SK-N-SH treated with all-trans-retinoic acid at 6 μM for 48 hours (cell line): ENCODE results near the gene NLRP13.

Experiments used
- ATAC-seq: fragments of 200-7000 bp; cut with Tn5 transposase; 3 replicates; pipeline ENCODE4 v1.9.1; 2020; ENCODE audit warnings: mild to moderate bottlenecking, moderate library complexity
- ARNTL ChIP-seq: fragments of 450-650 bp; formaldehyde crosslinking; IDR thresholded peaks from 2 replicates; pipeline ENCODE4 v1.5.0; 2020; ENCODE audit warnings: low read depth, mild to moderate bottlenecking, moderate library complexity, borderline replicate concordance
- BACH2 ChIP-seq: fragments of 250-450 bp; sonication (Bioruptor Pico); IDR thresholded peaks from 2 replicates; pipeline ENCODE4 v1.9.0; 2021; ENCODE audit warnings: mild to moderate bottlenecking, borderline replicate concordance
- CSDC2 ChIP-seq: fragments of 250-450 bp; sonication (Bioruptor Pico); IDR thresholded peaks from 2 replicates; pipeline ENCODE4 v1.5.0; 2020; ENCODE audit warnings: mild to moderate bottlenecking, moderate library complexity
- ESRRG ChIP-seq: fragments of 250-450 bp; sonication (Bioruptor Pico); IDR thresholded peaks from 2 replicates; pipeline ENCODE4 v1.6.1; 2021; ENCODE audit warnings: mild to moderate bottlenecking
- GLIS3 ChIP-seq: fragments of 250-450 bp; sonication (Bioruptor Pico); IDR thresholded peaks from 2 replicates; pipeline ENCODE4 v1.5.0; 2020; ENCODE audit warnings: mild to moderate bottlenecking, moderate library complexity
- ISL1 ChIP-seq: fragments of 250-450 bp; sonication (Bioruptor Pico); IDR thresholded peaks from 2 replicates; pipeline ENCODE4 v2.1.2; 2022; ENCODE audit warnings: mild to moderate bottlenecking, moderate library complexity
- OSR1 ChIP-seq: fragments of 250-450 bp; sonication (Bioruptor Pico); IDR thresholded peaks from 2 replicates; pipeline ENCODE4 v1.8.0; 2022; ENCODE audit warnings: moderate library complexity, mild to moderate bottlenecking, inconsistent platforms
- PPARA ChIP-seq: fragments of 250-450 bp; sonication (Bioruptor Pico); IDR thresholded peaks from 2 replicates; pipeline ENCODE4 v1.5.0; 2020; ENCODE audit warnings: mild to moderate bottlenecking, borderline replicate concordance
- SNAI2 ChIP-seq: fragments of 250-450 bp; sonication (Bioruptor Pico); IDR thresholded peaks from 2 replicates; pipeline ENCODE4 v1.5.0; 2020; ENCODE audit warnings: mild to moderate bottlenecking, moderate library complexity
- TCF4 ChIP-seq: fragments of 250-450 bp; sonication (Bioruptor Pico); IDR thresholded peaks from 2 replicates; pipeline ENCODE4 v1.8.0; 2021; ENCODE audit warnings: mild to moderate bottlenecking, moderate library complexity, borderline replicate concordance
- TSHZ2 ChIP-seq: fragments of 250-450 bp; sonication (Bioruptor Pico); IDR thresholded peaks from 2 replicates; pipeline ENCODE4 v1.5.0; 2020; ENCODE audit warnings: mild to moderate bottlenecking, moderate library complexity
- ZC3H10 ChIP-seq: fragments of 250-450 bp; sonication (Bioruptor Pico); IDR thresholded peaks from 2 replicates; pipeline ENCODE4 v1.5.1; 2021; ENCODE audit warnings: mild to moderate bottlenecking, moderate library complexity
- ZFP3 ChIP-seq: fragments of 250-450 bp; sonication (Bioruptor Pico); IDR thresholded peaks from 2 replicates; pipeline ENCODE4 v1.5.0; 2020; ENCODE audit warnings: mild to moderate bottlenecking, moderate library complexity
- ZNF565 ChIP-seq: fragments of 450-650 bp; formaldehyde crosslinking; conservative IDR thresholded peaks from 2 replicates; pipeline ENCODE4 v1.5.0; 2020; ENCODE audit warnings: low read depth, mild to moderate bottlenecking, moderate library complexity
- ZNF70 ChIP-seq: fragments of 450-650 bp; formaldehyde crosslinking; IDR thresholded peaks from 2 replicates; pipeline ENCODE4 v1.5.0; 2020; ENCODE audit warnings: mild to moderate bottlenecking, moderate library complexity
- ZNF8 ChIP-seq: fragments of 450-650 bp; formaldehyde crosslinking; IDR thresholded peaks from 2 replicates; pipeline ENCODE4 v1.5.0; 2020; ENCODE audit warnings: mild to moderate bottlenecking, moderate library complexity
- TF ChIP-seq, protein P1 (sequence below): fragments of 250-450 bp; sonication (Bioruptor Pico); IDR thresholded peaks from 2 replicates; pipeline ENCODE4 v1.5.1; 2020; ENCODE audit warnings: low read depth, mild to moderate bottlenecking, moderate library complexity
- TF ChIP-seq, protein P2 (sequence below): fragments of 250-450 bp; sonication (Bioruptor Pico); IDR thresholded peaks from 2 replicates; pipeline ENCODE4 v1.8.0; 2021; ENCODE audit warnings: low read depth, mild to moderate bottlenecking, moderate library complexity, borderline replicate concordance
- TF ChIP-seq, protein P3 (sequence below): fragments of 250-450 bp; sonication (Bioruptor Pico); IDR thresholded peaks from 2 replicates; pipeline ENCODE4 v1.8.0; 2020; ENCODE audit warnings: mild to moderate bottlenecking, moderate library complexity, borderline replicate concordance

Gene NLRP13

GRCh38 chr19:55898911-55899310 is 33.2 kb downstream of the NLRP13 start:
- TF ChIP-seq ESRRG (CRISPR knock-in tag), result no peak
- no peak for TF ChIP-seq ZNF70 (CRISPR knock-in tag)
- ATAC-seq, result no peak

GRCh38 chr19:55882626-55883025 is 49.5 kb downstream of the NLRP13 start:
- no peak for ATAC-seq
- TF ChIP-seq ZNF565 (CRISPR knock-in tag), result no peak
- no peak for TF ChIP-seq TCF4 (CRISPR knock-in tag)
- TF ChIP-seq ZNF8 (CRISPR knock-in tag), result no peak
- TF ChIP-seq ESRRG (CRISPR knock-in tag), result no peak
- TF ChIP-seq, protein P1, sequence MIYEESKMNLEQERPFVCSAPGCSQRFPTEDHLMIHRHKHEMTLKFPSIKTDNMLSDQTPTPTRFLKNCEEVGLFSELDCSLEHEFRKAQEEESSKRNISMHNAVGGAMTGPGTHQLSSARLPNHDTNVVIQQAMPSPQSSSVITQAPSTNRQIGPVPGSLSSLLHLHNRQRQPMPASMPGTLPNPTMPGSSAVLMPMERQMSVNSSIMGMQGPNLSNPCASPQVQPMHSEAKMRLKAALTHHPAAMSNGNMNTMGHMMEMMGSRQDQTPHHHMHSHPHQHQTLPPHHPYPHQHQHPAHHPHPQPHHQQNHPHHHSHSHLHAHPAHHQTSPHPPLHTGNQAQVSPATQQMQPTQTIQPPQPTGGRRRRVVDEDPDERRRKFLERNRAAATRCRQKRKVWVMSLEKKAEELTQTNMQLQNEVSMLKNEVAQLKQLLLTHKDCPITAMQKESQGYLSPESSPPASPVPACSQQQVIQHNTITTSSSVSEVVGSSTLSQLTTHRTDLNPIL (CRISPR knock-in tag), result no peak
- no peak for TF ChIP-seq ARNTL (CRISPR knock-in tag)
- TF ChIP-seq OSR1 (CRISPR knock-in tag), result no peak
- no peak for TF ChIP-seq ISL1 (CRISPR knock-in tag)
- no peak for TF ChIP-seq ZNF70 (CRISPR knock-in tag)
- no peak for TF ChIP-seq GLIS3 (CRISPR knock-in tag)

DNA sequence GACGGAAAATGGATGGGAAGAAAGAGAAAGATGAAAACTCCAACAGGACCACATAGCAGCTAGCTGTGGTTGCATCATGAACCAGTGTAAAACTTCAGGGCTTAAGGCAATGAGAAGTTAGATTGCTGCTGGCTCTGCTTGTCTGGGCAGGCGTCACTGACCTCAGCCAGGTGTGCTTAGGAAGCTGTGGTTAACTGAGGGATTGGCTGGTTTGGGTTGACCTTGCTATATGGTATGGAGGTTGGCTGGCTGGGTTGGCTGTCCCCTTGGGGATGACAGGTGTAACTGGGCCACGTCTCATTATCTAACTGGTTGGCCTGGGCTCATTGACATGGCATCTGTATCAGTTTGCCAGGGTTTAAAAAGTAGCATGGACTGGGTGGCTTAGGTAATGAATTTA is 54.9 kb downstream of the NLRP13 start:
- no peak for ATAC-seq
- TF ChIP-seq TSHZ2 (CRISPR knock-in tag) (no peak), ZNF70 (CRISPR knock-in tag) (no peak), PPARA (CRISPR knock-in tag) (no peak), ARNTL (CRISPR knock-in tag) (no peak), CSDC2 (no peak), SNAI2 (CRISPR knock-in tag) (no peak), GLIS3 (CRISPR knock-in tag) (no peak)
- TF ChIP-seq, protein P2, sequence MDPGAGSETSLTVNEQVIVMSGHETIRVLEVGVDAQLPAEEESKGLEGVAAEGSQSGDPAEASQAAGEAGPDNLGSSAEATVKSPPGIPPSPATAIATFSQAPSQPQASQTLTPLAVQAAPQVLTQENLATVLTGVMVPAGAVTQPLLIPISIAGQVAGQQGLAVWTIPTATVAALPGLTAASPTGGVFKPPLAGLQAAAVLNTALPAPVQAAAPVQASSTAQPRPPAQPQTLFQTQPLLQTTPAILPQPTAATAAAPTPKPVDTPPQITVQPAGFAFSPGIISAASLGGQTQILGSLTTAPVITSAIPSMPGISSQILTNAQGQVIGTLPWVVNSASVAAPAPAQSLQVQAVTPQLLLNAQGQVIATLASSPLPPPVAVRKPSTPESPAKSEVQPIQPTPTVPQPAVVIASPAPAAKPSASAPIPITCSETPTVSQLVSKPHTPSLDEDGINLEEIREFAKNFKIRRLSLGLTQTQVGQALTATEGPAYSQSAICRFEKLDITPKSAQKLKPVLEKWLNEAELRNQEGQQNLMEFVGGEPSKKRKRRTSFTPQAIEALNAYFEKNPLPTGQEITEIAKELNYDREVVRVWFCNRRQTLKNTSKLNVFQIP (CRISPR knock-in tag), result no peak
- TF ChIP-seq, protein P3, sequence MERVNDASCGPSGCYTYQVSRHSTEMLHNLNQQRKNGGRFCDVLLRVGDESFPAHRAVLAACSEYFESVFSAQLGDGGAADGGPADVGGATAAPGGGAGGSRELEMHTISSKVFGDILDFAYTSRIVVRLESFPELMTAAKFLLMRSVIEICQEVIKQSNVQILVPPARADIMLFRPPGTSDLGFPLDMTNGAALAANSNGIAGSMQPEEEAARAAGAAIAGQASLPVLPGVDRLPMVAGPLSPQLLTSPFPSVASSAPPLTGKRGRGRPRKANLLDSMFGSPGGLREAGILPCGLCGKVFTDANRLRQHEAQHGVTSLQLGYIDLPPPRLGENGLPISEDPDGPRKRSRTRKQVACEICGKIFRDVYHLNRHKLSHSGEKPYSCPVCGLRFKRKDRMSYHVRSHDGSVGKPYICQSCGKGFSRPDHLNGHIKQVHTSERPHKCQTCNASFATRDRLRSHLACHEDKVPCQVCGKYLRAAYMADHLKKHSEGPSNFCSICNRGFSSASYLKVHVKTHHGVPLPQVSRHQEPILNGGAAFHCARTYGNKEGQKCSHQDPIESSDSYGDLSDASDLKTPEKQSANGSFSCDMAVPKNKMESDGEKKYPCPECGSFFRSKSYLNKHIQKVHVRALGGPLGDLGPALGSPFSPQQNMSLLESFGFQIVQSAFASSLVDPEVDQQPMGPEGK, result no peak

GRCh38 chr19:55870736-55871135 is 61.4 kb downstream of the NLRP13 start:
- no peak for TF ChIP-seq BACH2
- TF ChIP-seq ISL1 (CRISPR knock-in tag), result no peak
- no peak for TF ChIP-seq ZNF8 (CRISPR knock-in tag)
- TF ChIP-seq GLIS3 (CRISPR knock-in tag), result no peak
- no peak for TF ChIP-seq ZNF565 (CRISPR knock-in tag)
- TF ChIP-seq TCF4 (CRISPR knock-in tag), result no peak
- no peak for TF ChIP-seq OSR1 (CRISPR knock-in tag)
- TF ChIP-seq ZC3H10, result no peak
- TF ChIP-seq ESRRG (CRISPR knock-in tag), result no peak
- no peak for TF ChIP-seq ZNF70 (CRISPR knock-in tag)
- no peak for TF ChIP-seq PPARA (CRISPR knock-in tag)
- no peak for TF ChIP-seq CSDC2
- TF ChIP-seq TSHZ2 (CRISPR knock-in tag), result no peak
- no peak for TF ChIP-seq ZFP3 (CRISPR knock-in tag)
- ATAC-seq, result no peak
